Left cardiac atrium (tissue), 4 donors: ENCODE measurements around the gene RAP1GDS1. TPM values are rescaled to one million over a fixed set of nuclear protein-coding genes. Genes with fewer than 3 reads are reported as not detected.

ENCODE experiments used
- ATAC-seq, 2 donors: fragments of 200-7000 bp; cut with Tn5 transposase; one replicate each; pipeline ENCODE4 v1.9.1; 2020; ENCODE audit warnings: mild to moderate bottlenecking in 2 of 2, moderate library complexity in 2 of 2
- DNase-seq: peaks from one replicate; pipeline ENCODE4 v3.0.0-alpha.2; 2020
- intact Hi-C, 2 donors: fragments of 100-400 bp; cut with DNase I; formaldehyde crosslinking; loops; one replicate each; pipeline versions ENCODE4 v1.14.1 to v1.15.1; 2022 to 2023
- total RNA-seq, 2 donors: library from RNA; stranded (reverse); fragmentation: NEBNext Ultra II Directional; extraction: Animal tissue kit (Norgen Biotek cat#: 25700); gene quantifications; one replicate each; pipeline ENCODE4 v1.2.1, GENCODE V29; 2021
- donor health status: DM: no; HTN: yes; CAD: no.
- donor health status: DM: no; HTN: yes; CAD: no; lungs with severe emphysema.
- donor health status: DM: yes; HTN: yes; CAD: no.
- donor health status: Dilated cardiomyopathy.

RAP1GDS1 gene
- total RNA-seq, 2 donors from 2014 or later: 16.0 to 16.1 TPM

DNA sequence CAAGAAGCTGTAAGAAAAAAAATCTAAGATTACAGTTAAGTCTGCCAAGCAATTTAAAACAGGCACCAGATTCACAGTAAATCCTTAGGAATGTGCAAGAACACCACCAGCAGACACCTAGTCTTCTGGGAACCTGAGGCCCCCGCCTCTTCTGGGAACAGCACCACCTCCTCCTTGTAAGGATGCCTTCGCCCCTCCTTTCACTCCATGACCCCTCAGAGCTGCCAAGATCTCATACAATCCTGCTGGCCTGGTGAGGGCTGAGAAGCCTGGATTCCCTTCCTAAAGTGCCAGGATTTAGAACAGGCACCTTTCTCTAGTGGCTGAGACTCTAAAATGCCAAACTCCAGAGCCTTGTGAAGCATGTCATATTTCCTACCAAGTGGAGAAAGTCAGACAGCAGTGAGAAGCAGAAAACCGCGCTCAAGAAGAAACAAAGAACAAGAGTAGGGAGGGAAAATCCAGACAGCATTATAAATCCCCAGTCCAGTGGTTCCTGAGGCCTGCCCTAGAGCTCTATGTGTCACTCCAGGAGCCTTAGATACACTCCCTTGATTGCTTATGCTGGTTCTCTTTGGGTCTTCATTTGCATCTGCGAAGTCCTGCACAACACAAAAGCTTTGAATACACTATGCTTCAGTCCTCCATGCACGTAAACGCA, 230.8 kb downstream of the RAP1GDS1 start:
- ATAC-seq: peak; percentile 47 to 83
- intact Hi-C loops: no loop called here
- no peak for DNase-seq

- intact Hi-C loops: no loop called here
- DNase-seq: no peak
- no peak for ATAC-seq
These were observed 232.1 kb downstream of the RAP1GDS1 start for GRCh38 chr4:98493296-98493695.

Other genes starting within 250 kb of the RAP1GDS1 start
- under 1 TPM; 0.12 to 0.24 TPM for gene STPG2, start 117.9 kb upstream of the RAP1GDS1 start, total RNA-seq